ENCODE measurements around the gene NCBP2L.

Gene NCBP2L

GRCh38 chrX:107818900-107819521 lies 41.5 kb downstream of the NCBP2L start:
- DNase-seq, result no peak

- DNase-seq, result no peak
These were observed 45.5 kb downstream of the NCBP2L start for GRCh38 chrX:107823042-107823441.

GRCh38 chrX:107823456-107823855 lies 45.9 kb downstream of the NCBP2L start:
- DNase-seq, result peak; percentile 69

- DNase-seq, result peak; percentile 21
These were observed 48.2 kb downstream of the NCBP2L start, which contains the start of gene MID2 for GRCh38 chrX:107825698-107826237. MID2 (plus strand) TSS chrX:107825866; CDS start chrX:107826427, 561 bp downstream.

GRCh38 chrX:107826238-107827029 lies 48.9 kb downstream of the NCBP2L start:
- DNase-seq, result peak; percentile 40

DNA sequence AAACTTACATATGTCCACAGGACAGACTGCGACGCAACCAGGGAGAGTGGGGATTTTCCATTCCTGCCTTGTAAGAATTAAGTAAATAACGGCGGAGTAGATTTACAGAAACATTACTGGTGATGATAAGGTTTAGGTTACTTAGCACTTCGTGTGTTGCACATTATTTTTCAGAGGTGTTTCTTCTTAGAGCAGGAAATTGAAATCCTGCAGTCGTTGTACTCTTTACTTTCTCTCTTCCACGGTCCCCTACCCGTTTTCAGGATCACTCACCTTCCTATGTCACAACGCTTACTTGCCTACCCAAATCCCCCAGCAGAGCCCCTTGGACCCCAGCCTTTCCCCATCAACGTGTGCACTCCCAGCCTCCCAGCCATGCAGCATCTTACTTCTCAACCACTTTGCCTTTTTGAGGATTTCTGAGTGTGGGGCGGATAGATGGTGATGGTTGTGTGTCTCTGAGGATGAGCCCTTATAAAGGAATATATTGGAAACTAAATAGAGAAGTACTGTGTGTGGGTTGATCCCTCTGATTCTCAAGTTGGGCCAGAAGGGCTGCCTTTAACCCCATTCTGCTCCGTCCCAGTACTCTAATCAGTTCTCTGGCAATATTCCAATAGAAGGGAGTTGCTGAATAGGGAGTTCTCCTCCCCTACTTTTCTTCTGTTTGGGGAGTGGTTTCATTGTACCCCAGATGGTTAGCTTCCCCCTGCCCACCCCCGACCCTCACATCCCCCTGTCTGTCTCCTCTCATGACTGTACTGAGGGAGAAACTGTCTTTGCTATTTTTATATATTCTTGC lies 49.7 kb downstream of the NCBP2L start:
- no peak for DNase-seq

DNA sequence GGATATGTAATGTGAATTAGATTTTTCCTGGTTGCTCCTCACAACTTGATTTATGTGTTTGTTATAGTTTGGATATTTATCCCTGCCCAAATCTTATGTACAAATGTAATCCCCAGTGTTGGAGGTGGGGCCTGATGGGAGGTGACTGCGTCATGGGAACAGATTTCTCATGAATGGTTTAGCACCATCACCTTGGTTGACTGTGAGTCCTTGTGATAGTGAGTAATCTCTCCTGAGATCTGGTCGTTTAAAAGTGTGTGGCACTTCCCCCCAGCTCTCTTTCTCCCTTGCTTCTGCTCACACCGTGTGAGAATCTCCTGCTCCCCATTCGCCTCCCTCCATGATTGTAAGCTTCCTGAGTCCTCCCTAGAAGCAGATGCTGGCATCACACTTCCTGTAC lies 50.3 kb downstream of the NCBP2L start:
- no peak for DNase-seq

GRCh38 chrX:107829878-107830277 lies 52.3 kb downstream of the NCBP2L start:
- DNase-seq, result no peak

DNA sequence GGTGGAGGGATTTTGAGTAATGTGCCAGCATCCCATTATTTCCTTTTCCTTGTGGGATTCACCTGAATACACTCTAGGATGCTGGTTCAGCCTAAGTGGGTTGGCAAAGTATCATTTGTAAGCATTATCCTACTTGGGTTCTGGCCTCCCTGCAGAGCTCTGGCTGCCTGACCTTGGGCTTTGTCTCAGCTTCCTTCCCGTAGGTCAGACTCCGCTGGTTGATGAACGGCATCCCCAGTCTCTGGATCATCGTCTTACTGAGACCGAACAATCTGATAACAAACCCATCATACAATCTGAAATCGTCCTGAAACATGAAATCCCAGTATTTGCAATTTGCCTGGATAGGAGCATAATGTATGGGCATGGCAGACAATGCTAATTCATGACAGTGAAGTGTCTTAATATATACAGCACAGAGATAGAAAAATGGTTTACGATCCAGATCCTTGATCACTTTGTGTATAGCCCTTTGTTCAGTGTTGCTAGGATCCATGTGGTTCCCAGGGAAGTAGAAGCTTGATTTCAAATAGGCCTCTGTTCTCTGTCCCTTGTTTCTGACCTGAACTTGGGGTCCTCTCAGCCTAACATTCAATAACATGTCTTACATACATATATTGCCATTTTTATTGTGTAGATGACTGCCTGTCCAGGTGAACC lies 53.7 kb downstream of the NCBP2L start:
- DNase-seq, result no peak

GRCh38 chrX:107834275-107835201 lies 57.0 kb downstream of the NCBP2L start:
- no peak for DNase-seq

GRCh38 chrX:107836958-107837357 lies 59.4 kb downstream of the NCBP2L start:
- no peak for DNase-seq

DNA sequence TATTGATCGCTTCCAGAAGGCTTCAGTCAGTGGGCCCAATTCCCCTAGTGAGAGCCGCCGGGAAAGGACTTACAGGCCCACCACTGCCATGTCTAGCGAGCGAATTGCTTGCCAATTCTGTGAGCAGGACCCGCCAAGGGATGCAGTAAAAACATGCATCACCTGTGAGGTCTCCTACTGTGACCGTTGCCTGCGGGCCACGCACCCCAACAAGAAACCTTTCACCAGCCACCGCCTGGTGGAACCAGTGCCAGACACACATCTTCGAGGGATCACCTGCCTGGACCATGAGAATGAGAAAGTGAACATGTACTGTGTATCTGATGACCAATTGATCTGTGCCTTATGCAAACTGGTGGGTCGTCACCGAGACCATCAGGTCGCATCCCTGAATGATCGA lies 63.4 kb downstream of the NCBP2L start:
- DNase-seq, result no peak

GRCh38 chrX:107842715-107843400 lies 65.3 kb downstream of the NCBP2L start:
- DNase-seq, result no peak

Data from fibroblast of upper back skin (primary cell).